Sigmoid colon (tissue), 7 donors: ENCODE measurements around the gene MRGPRX2. TPM values are rescaled to one million over a fixed set of nuclear protein-coding genes. Genes with fewer than 3 reads are reported as not detected.

Source experiments
- DNase-seq: peaks from one replicate; pipeline ENCODE4 v3.0.0-alpha.2; 2019
- H3K27ac ChIP-seq, 4 donors: fragments of 200-600 bp; sonication (generic); one replicate each; pipeline ENCODE4 v1.5.1; 2016 to 2019; ENCODE audit warnings: mild to moderate bottlenecking in 1 of 4
- H3K27me3 ChIP-seq, 3 donors: fragments of 200-600 bp; sonication (generic); one replicate each; pipeline ENCODE4 v1.5.1; 2019; ENCODE audit warnings: mild to moderate bottlenecking in 1 of 3
- H3K36me3 ChIP-seq, 4 donors: fragments of 200-600 bp; sonication (generic); one replicate each; pipeline ENCODE4 v1.5.1; 2016 to 2019
- H3K4me1 ChIP-seq, 4 donors: fragments of 200-600 bp; sonication (generic); one replicate each; pipeline ENCODE4 v1.5.1; 2017 to 2019
- H3K4me3 ChIP-seq, 4 donors: fragments of 200-600 bp; sonication (generic); one replicate each; pipeline ENCODE4 v1.5.1; 2017 to 2019; ENCODE audit warnings: mild to moderate bottlenecking in 2 of 4, moderate library complexity in 1 of 4
- H3K9me3 ChIP-seq, 4 donors: fragments of 200-600 bp in 3 of 4; sonication (generic) in 3 of 4; one replicate each; pipeline versions ENCODE4 v1.5.1 to v1.6.1; 2013 to 2019
- CTCF ChIP-seq, 4 experiments: fragments of 450-650 bp in 3 of 4; fragments of 200-600 bp in 1 of 4; IDR thresholded peaks; one replicate each; pipeline ENCODE4 v1.5.1; 2016 to 2019; ENCODE audit warnings: antibody characterized with exemption in 4 of 4, mild to moderate bottlenecking in 3 of 4, moderate library complexity in 2 of 4
- EP300 ChIP-seq, 4 donors: sonication (generic); formaldehyde crosslinking; IDR thresholded peaks; one replicate each; pipeline ENCODE4 v1.6.1; 2017; ENCODE audit warnings: antibody characterized with exemption in 4 of 4
- POLR2A ChIP-seq, 2 donors: fragments of 450-650 bp; IDR thresholded peaks; one replicate each; pipeline ENCODE4 v1.6.1; 2016; ENCODE audit warnings: antibody characterized with exemption in 2 of 2, mild to moderate bottlenecking in 2 of 2, moderate library complexity in 2 of 2
- POLR2AphosphoS5 ChIP-seq, 4 donors: sonication (generic); formaldehyde crosslinking; IDR thresholded peaks; one replicate each; pipeline ENCODE4 v1.6.1; 2017; ENCODE audit warnings: antibody characterized with exemption in 4 of 4
- WGBS, 2 donors: extraction: QIAGEN DNeasy Blood & Tissue Kit; methylation state at CpG; one replicate each; pipeline ENCODE4 v1.1.7; 2013; 5-methylcytosine and 5-hydroxymethylcytosine counted together
- intact Hi-C: fragments of 100-400 bp; cut with DNase I; formaldehyde crosslinking; loops from one replicate; pipeline ENCODE4 v1.15.1; 2023
- polyA plus RNA-seq, 3 donors: library from polyadenylated mRNA; stranded (reverse); fragments of 200-250 nt; gene quantifications; one replicate each; pipeline ENCODE4 v1.2.3, GENCODE V29; 2013
- total RNA-seq, 4 donors: library from RNA; depleted of rRNA; stranded (reverse); fragments of >200 nt; gene quantifications; one replicate each; pipeline ENCODE4 v1.1.0, GENCODE V29; 2016
- donor health status: healthy with polysubstance abuse.
- donor health status: Bipolar disorder and iron deficiency.
- donor health status: healthy.

The MRGPRX2 gene
- total and polyA plus RNA-seq, 7 donors = not detected

- TF ChIP-seq POLR2A (IDR thresholded peaks at IDR 0.05) (no peak), CTCF (IDR thresholded peaks at IDR 0.05) (no peak)
- no peak overlapping the region for H3K27ac ChIP-seq
- no peaks in the 10 kb centered on the region for H3K36me3 ChIP-seq
- no peak for DNase-seq
- H3K27me3 ChIP-seq = no peaks in the 10 kb centered on the region
- intact Hi-C loops = no loop called here
- H3K4me3 ChIP-seq = no peak overlapping the region
- no peaks in the 10 kb centered on the region for H3K9me3 ChIP-seq
- H3K4me1 ChIP-seq = no peaks in the 10 kb centered on the region
Observed at GRCh38 chr11:19020831-19021230, 39.7 kb downstream of the MRGPRX2 start.

- intact Hi-C loops = no loop called here
- WGBS, 2 donors = 8 to 13% methylated on average over 3 of the region's 3 CpGs
- no peaks in the 10 kb centered on the region for H3K4me1 ChIP-seq
- TF ChIP-seq CTCF (IDR thresholded peaks at IDR 0.05) (no peak), POLR2AphosphoS5 (IDR thresholded peaks at IDR 0.05) (no peak), POLR2A (IDR thresholded peaks at IDR 0.05) (no peak), EP300 (IDR thresholded peaks at IDR 0.05) (no peak)
- no peak overlapping the region for H3K4me3 ChIP-seq
- no peaks in the 10 kb centered on the region for H3K27me3 ChIP-seq
- no peaks in the 10 kb centered on the region for H3K9me3 ChIP-seq
- no peak overlapping the region for H3K27ac ChIP-seq
- H3K36me3 ChIP-seq = no peaks in the 10 kb centered on the region
- no peak for DNase-seq
Observed at GRCh38 chr11:19018901-19019300, 41.6 kb downstream of the MRGPRX2 start.

- H3K4me3 ChIP-seq = no peak overlapping the region
- WGBS, 2 donors = 75 to 77% methylated on average over 3 of the region's 3 CpGs
- intact Hi-C loops = no loop called here
- no peaks in the 10 kb centered on the region for H3K36me3 ChIP-seq
- TF ChIP-seq CTCF (IDR thresholded peaks at IDR 0.05) (no peak), EP300 (IDR thresholded peaks at IDR 0.05) (no peak), POLR2AphosphoS5 (IDR thresholded peaks at IDR 0.05) (no peak), POLR2A (IDR thresholded peaks at IDR 0.05) (no peak)
- H3K9me3 ChIP-seq = peaks cover 0 to 3% (median 0%) of the 10 kb centered on the region in 4 donors
- DNase-seq = no peak
- H3K27me3 ChIP-seq = no peaks in the 10 kb centered on the region
- no peak overlapping the region for H3K27ac ChIP-seq
- no peaks in the 10 kb centered on the region for H3K4me1 ChIP-seq
Observed at GRCh38 chr11:19013181-19013857, 47.2 kb downstream of the MRGPRX2 start.

GRCh38 chr11:19012636-19013035 is 47.9 kb downstream of the MRGPRX2 start:
- Histone ChIP-seq H3K27ac (no peak overlapping the region), H3K36me3 (no peaks in the 10 kb centered on the region), H3K4me1 (no peaks in the 10 kb centered on the region), H3K9me3 (peaks cover 0 to 3% (median 0%) of the 10 kb centered on the region in 4 donors), H3K27me3 (no peaks in the 10 kb centered on the region), H3K4me3 (no peak overlapping the region)
- no peak for DNase-seq
- no peak for TF ChIP-seq POLR2A (IDR thresholded peaks at IDR 0.05)
- no peak for TF ChIP-seq EP300 (IDR thresholded peaks at IDR 0.05)
- intact Hi-C loops = no loop called here

Other genes starting within 250 kb of the MRGPRX2 start
- not detected for gene MRGPRX1, start 121.3 kb downstream of the MRGPRX2 start, total RNA-seq
- gene MRGPRX1, start 121.3 kb downstream of the MRGPRX2 start, polyA plus RNA-seq = not detected
- 1 to 10 TPM; 7.2 to 8.7 (median 7.9) TPM for gene ZDHHC13, start 56.5 kb upstream of the MRGPRX2 start, total RNA-seq
- 10 to 100 TPM in 1 of 3 donors, 1 to 10 TPM in 2; 6.6 to 18.4 (median 6.9) TPM for gene ZDHHC13, start 56.5 kb upstream of the MRGPRX2 start, polyA plus RNA-seq
- gene CSRP3, start 141.3 kb upstream of the MRGPRX2 start, total RNA-seq = not detected
- 1 to 10 TPM in 2 of 3 donors, under 1 TPM in 1; 0.66 to 1.2 (median 1.2) TPM for gene CSRP3, start 141.3 kb upstream of the MRGPRX2 start, polyA plus RNA-seq
- 1 to 10 TPM in 1 of 4 donors, under 1 TPM in 2, not detected in 1; 0.16 to 1.2 (median 0.83) TPM for gene E2F8, start 180.2 kb upstream of the MRGPRX2 start, total RNA-seq
- gene E2F8, start 180.2 kb upstream of the MRGPRX2 start, polyA plus RNA-seq = 1 to 10 TPM in 2 of 3 donors, under 1 TPM in 1; 0.60 to 4.0 (median 1.6) TPM